GM19324 (cell line): ENCODE data around the gene TTC23.

Experiments used
- ATAC-seq: cut with Tn5 transposase; IDR thresholded peaks from one replicate; pipeline ENCODE4 v1.9.1; 2021; ENCODE audit warnings: mild to moderate bottlenecking, moderate library complexity; ENCODE audit not compliant: unreplicated experiment, low FRiP score

Gene TTC23

GRCh38 chr15:99143655-99144610 lies 105.4 kb downstream of the TTC23 start:
- ATAC-seq, result no peak

- ATAC-seq, result no peak
These were observed 106.1 kb downstream of the TTC23 start for GRCh38 chr15:99143242-99143641.

GRCh38 chr15:99142562-99142961 lies 106.8 kb downstream of the TTC23 start:
- no peak for ATAC-seq

- ATAC-seq, result no peak
These were observed 107.4 kb downstream of the TTC23 start for GRCh38 chr15:99141943-99142342.

- ATAC-seq, result no peak
These were observed 108.8 kb downstream of the TTC23 start for GRCh38 chr15:99140590-99140989.

GRCh38 chr15:99139276-99139675 lies 110.1 kb downstream of the TTC23 start:
- no peak for ATAC-seq

- ATAC-seq, result no peak
These were observed 110.8 kb downstream of the TTC23 start for GRCh38 chr15:99138491-99138982.

- no peak for ATAC-seq
These were observed 111.5 kb downstream of the TTC23 start for GRCh38 chr15:99137877-99138276.

- no peak for ATAC-seq
These were observed 112.3 kb downstream of the TTC23 start for GRCh38 chr15:99137111-99137546.

- ATAC-seq, result no peak
These were observed 114.2 kb downstream of the TTC23 start for GRCh38 chr15:99135194-99135593.

- no peak for ATAC-seq
These were observed 115.0 kb downstream of the TTC23 start for GRCh38 chr15:99134317-99134821.

GRCh38 chr15:99132634-99133287 lies 116.6 kb downstream of the TTC23 start:
- no peak for ATAC-seq

GRCh38 chr15:99132122-99132521 lies 117.3 kb downstream of the TTC23 start:
- no peak for ATAC-seq

- no peak for ATAC-seq
These were observed 117.8 kb downstream of the TTC23 start for GRCh38 chr15:99131441-99132023.

GRCh38 chr15:99130765-99131440 lies 118.5 kb downstream of the TTC23 start:
- ATAC-seq, result no peak

- ATAC-seq, result no peak
These were observed 119.1 kb downstream of the TTC23 start for GRCh38 chr15:99130314-99130713.

- ATAC-seq, result no peak
These were observed 119.7 kb downstream of the TTC23 start for GRCh38 chr15:99129644-99130043.

GRCh38 chr15:99128411-99128810 lies 121.0 kb downstream of the TTC23 start:
- ATAC-seq, result no peak

- ATAC-seq, result no peak
These were observed 121.6 kb downstream of the TTC23 start for GRCh38 chr15:99127773-99128172.

- ATAC-seq, result no peak
These were observed 122.5 kb downstream of the TTC23 start for GRCh38 chr15:99126930-99127329.
